Stimulated activated CD8-positive, alpha-beta memory T cell treated with anti-CD3 and anti-CD28 coated beads, Interleukin-4, amount 100 ng/mL, for 24 hours (primary cell): ENCODE measurements around the gene COQ5.

Experiments
- DNase-seq: peaks from one replicate; pipeline ENCODE4 v3.0.0-alpha.2; 2020; ENCODE audit warnings: low read depth

The COQ5 gene

DNA sequence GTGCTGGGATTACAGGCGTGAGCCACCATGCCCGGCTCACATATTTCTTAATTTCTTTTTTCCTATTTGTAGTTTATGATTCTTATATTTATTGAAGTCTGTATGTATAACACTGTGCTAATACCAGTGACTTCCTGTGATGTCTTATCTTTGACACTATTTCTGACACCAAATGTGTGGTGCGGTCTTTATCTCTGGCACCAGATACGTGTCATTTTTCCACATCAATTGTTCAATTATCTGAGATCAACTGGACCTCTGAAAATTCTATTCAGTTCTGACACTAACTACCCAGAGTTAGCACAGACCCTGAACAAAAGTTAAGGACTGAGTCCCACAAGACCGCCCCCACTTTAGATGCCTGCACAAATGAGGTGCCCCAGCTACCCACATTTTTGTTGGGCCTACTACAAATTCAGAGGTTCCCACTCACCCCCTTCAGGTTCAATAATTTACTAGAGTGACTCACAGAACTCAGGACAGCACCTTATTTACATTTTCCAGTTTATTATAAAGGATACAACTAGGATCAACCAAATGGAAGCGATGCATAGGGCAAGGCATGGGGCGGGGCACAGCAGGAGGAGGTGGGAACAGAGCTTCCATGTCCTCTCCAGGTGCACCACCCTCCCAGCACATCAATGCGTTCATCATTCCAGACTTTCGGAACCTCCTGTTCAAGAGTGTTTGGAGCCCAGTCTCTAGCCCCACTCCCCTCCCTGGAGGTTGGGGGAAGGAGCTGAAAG, 47.8 kb downstream of the COQ5 start:
- DNase-seq, result no peak

DNA sequence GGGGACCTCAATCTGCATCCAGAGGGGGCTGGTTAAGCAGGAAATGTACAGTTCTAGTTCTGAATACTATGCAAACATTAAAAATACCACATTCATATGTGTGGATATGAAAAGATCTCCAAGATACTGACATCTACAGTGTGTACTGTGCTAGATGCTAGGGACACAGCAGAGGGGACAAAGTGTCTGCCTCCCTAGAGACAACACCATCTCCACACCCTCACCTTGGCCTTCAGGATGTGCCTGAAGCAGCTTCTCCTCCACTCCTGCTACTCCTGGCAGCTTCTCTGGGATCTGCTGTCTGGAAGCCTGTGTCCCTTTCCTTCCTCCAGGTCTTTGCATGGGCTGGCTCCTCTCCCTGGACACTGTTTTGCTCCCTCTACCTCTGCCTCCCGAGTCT, 48.7 kb downstream of the COQ5 start:
- DNase-seq, result no peak

DNA sequence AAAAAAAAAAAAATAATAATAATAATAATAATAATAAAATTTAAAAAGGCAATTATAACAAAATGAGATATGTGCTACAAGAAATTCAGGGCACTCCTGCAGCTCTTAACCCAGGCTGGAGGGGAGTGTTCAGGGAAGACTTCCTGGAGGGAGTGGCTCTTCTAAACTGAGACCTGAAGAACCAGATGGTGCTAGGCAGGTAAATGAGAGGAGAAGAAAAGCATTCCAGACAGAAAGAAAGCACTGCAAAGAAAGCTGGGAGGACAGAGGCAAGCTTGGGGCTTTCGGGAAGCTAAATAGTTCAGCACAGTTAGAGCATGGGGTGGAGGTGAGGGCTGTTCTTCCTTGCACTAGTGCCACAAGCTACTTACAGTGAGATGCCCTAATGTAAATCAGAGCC, 49.5 kb downstream of the COQ5 start:
- DNase-seq, result no peak

DNA sequence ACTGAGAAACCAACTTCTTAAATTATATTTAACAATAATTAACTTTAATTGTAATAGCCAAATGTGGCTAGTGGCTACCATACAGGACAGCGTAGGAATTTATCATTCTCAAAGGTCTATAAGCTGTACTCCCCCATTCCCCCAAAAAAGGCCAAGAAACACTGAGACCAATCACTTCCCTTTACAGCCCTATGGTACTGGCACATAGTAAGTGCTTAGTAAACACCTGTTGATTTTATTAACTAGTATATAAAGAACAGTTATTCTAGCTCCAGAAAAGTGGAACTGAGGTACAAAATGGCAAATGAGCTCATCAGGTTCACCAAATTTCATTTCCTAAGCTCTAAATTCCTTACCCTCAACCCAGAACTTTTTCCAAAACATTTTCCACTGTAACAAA, 53.3 kb downstream of the COQ5 start:
- no peak for DNase-seq

DNA sequence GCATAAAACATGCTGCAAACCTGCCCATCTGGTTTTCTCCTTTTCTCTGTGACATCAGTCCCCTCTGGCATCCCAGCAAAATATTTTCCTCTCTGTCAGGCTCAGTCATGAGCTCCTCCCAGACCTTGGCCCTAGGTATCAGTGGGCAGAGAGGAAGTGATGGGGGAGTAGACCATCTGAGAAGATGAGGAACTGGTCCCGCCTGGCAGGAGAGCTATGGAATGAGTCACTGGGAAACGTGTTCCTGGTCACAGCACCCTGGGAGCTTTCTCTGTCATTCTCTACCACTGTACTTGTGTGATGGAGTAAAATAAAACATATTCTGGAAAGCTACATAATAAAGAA, 54.4 kb downstream of the COQ5 start:
- DNase-seq, result no peak

DNA sequence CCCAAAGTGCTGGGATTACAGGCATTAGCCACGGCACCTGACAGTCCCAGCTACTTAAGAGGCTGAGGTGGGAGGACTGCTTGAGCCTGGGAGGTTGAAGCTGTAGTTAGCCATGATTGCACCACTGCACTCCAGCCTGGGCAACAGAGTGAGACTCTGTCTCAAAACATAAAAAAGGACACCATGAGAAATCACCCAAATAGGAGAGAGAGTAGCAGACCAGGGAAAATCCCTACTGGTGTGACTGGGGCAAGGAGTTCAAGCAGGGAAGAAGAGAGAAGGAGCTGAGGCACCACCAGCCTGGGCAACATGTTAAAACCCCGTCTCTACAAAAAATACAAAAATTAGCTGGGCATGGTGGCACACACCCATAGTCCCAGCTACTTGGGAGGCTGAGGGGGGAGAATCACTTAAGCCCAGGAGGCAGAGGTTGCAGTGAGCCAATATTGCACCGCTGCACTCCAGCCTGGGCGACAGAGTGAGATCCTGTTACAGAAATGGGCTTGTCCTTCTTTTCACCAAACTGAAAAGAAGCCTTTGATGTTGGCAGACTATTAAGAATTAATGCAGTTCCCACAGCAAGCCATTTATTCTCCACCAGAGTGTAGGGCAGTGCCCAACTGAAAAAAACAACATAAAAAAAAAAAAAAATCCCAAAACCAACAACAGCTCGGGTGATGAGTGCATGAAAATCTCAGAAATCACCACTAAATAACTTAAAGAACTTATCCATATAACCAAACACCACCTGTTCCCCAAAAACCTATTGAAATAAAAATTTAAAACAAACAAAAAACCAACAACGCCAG, 54.9 kb downstream of the COQ5 start:
- DNase-seq, result no peak

DNA sequence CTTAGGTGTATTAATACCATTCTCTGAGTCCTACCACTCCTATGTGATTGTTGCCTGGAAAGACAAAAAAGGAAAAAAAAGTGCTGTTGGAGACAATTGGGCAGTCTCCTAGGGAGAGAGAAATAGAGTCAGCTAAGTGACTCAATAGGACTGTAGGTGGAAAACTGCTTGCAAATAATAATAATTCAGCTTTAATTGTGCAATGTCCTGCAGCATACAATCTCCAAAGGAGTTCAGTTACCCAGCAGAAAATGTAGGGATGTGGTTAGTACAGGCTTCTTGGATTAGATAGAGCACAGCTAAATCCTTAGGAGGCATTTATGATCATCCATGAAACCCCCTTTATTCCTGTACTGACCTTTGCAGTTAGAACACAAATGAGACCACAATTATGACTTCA, 56.4 kb downstream of the COQ5 start:
- DNase-seq, result no peak

DNA sequence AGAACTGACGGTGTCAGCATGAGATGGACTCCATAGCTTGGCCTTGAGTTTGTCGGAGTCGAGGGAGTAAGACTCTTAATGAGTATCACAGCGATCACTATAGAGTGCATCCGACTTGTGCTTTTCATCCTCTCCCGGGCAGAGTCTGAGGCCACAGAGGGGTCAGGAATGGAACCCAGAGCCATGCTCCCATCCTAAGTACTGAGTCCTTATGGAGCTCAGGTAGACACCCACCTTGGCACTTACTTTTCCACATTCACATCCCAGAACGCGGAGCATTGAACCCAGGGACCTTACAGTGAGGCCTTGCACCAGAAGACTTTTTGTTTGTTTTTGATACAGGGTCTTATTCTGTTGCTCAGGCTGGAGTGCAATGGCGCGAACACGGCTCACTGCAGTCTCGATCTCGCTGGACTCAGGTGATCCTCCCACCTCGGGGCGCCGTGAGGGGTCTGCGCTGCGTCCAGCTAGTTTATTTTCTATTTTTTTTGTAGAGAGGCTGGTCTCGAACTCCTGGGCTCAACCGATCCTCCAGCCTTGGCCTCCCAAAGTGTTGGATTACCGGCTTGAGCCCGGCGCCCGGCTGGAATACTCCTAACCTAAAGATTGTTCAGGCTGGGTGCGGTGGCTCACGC, 58.7 kb downstream of the COQ5 start:
- DNase-seq, result no peak

DNA sequence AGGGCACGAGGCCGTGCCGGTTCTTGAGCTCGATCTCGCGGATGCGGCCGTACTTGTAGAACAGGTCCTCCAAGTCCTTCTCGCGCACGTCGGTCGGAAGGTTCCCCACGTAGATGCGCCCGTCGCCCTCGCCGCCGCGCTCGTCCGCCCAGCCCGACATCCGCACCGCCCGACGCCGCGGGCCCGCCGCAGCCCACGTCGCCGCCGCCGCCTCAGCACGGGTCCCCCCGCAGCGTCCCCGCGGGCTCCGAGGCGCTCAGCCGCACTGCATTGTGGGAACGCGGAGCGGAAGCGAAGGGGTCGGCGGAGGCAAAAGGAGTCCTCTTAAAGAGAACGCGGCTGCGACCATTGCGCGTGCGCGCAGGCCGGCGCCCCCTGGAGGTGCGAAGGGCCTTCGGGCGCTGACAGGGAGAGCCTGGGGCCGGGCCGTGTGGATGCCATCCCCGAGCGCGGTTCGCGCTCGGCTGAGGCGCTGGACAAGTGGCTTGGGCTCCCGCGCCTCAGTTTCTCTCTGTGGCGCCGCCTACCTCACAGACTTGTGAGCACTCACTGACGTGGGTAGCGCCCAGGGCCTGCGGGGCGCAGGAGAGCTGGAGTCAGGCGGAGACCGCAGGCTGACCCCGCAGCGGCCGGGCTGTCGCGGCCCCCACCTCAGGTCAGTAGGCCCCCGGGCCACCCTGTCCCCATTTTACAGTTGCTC, 59.4 kb downstream of the COQ5 start, which contains the start of gene SRSF9:
Gene SRSF9 (minus strand): TSS at position 299 of the 700 bp plus-strand sequence. CDS start 139 bp downstream, at position 160.
- DNase-seq, result peak; percentile 96

DNA sequence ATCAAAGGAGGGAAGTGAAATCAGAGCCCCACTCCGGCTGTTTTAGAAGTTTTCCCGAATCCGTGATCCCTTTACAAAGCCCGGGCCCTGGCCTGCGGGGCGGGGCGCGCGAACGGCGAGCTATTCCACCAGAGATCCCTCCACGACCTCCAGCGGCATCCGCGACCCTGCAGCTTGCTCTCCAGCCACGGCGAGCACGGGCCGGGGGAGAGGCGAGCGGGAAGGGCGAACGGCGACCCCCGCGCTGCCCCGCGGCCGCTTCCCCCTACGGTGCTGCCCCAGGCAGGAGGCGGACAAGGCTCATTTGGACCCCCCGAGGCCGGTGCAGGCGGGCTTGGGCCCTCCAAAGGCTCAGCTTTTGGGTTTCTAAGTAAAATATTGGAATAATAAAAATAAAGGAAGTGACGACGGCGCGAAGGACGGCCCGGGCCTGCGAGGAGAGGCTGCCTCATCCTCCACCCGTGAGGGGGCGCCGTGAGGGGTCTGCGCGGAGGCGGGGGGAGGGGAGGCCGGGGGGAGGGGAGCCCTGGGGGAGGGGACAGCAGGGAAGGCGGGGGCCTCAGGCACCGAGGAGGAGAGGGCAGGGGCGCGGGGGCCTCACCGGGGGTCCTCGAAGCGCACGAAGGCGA, 60.0 kb downstream of the COQ5 start:
- peak; percentile 34 for DNase-seq

DNA sequence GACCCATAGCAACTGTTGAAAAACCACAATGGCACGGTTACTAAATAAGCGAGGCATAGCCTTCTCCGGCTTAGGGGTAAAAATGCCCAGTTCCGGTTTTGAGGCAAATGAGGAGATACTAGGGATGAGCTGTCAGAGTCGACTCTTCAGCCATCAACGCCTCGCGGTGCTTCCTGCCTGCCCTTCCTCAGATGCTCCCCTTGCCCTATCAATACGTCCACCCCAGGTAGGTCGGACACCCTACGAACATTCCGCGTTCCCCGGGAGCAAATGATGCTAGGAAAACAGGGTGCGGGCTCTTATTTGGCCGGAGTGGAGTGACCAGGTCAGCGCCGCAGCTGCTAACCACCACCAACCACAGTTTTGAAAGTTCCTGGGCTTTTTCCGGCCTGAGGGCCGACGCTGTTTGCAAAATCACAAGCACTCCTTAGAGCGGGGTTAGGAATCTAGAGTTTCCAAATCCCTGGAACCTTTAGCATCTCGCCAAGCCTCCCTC, 60.6 kb downstream of the COQ5 start:
- no peak for DNase-seq

DNA sequence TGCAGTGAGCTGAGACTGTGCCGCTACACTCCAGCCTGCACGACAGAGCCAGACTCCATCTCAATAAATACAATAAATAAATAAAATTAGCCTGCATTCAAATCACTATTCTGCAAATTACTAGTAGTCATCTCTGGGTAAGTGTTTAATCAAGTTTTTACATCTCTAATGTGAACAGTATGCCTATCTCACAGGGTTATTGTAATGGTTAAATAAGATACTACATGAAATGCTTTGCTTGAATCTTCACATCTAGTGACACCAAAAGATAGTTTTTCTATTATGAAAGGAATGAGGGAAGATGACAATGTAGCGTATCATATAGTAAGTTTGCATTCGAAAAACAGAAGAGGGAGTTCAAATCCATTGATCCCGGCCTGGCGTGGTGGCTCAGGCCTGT, 61.5 kb downstream of the COQ5 start:
- DNase-seq, result no peak

DNA sequence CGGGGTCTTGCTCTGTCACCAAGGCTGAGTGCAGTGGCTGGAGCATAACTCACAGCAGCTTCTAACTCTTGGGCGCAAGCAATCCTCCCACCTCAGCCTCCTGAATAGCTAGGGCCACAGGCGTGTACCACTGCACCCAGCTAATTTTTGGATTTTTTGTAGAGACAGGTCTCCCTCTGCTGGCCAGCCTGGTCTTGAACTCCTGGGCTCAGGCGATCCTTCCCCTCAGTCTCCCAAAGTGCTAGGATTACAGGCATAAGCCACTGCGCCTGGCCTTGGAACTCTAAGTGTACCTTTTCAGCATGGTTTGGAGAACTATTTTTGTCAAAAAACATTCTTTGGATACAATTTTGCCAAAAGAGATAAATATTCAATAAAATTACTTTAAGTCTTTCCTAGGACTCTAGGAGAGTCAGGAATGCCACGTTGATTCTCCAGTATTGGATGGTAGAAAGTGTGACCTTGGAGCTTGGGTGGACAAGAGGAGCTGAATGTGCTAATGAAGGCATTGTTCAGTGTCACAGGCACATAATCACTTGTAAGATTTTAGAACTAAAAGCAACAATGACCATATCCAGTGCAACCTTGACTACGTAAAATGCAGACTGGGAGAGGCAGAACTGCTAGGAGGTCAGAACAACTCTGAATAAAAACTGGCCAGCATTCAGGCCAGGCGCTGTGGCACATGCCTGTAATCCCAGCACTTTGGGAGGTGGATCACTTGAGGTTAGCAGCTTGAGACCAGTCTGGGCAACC, 62.2 kb downstream of the COQ5 start:
- DNase-seq, result no peak

DNA sequence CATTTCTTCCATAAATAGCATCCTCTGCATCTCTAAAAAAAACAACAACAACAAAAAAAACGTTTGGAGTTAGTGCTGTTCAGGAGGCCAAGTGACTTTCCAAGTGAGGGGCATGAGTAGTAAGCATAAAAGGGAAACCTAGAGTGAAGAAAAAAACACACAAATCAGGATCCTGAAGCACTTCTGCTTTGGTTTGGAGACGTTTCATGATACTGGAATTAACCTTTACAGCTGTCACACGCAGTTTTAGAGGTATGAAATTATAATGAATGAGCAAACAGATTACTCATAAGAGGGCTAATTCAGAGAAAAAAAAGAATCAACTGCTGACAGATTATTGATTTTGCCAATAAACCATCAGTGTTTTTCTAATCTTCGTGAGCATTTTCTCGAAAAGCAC, 63.2 kb downstream of the COQ5 start:
- DNase-seq, result no peak

DNA sequence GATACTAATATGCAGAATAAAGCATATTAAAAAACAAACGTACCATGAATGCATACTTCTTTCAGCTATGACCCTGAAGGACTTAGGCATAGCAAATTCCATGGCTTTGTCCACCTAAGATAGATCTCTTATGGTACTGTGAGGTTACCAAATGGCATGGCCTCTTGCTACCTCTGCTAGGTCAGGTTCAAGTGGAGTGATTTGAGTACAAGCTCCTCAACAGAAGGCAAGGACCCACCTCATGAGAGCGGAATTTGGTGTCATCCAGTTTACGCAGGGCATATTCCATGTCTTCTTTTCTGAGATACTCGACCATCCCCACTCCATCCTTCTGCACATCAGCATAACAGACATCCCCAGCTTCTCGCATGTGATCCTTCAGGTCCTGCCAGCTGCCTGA, 65.2 kb downstream of the COQ5 start:
- no peak for DNase-seq

DNA sequence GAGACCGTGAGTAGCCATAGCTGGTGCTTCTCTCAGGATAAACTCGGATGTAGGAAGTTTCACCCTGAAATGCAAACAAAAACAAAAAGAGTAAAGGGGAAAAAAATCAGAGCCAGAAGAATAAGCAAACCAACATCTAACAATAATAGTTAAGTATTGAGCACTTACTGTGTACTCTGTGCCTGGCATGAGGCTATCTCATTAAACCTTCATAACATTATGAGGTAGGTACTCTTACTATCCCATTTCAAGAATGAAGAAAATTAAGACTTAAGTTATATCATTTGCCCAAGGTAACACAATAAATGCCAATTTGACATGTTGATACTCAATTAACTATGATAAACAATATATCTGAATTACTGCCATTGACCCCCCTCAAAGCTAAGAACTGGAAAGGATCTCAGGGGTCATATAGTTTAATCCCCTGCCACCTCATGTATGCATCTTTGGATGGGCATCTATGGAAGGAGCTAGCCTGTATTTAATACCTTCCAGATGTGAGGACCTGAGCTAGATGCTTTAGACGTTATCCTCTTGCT, 66.8 kb downstream of the COQ5 start:
- DNase-seq, result no peak

DNA sequence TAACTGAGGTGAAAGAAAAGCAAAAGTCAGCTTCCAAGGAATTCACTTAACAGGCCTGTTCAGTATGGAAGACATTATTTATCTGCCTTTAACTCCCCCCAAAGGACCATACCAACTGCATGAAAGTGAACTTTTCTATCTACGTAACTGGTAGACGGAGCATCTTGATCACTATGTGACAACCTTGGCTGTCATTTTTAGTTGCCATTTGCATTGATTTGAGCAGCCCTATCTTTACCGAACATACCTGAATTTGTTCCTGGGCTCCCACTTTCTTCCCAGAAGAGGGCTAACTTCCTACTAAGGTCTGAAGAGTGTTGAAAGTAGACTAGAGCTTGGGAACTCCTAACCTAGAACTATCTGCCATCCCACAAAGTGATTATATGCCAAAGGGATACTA, 68.8 kb downstream of the COQ5 start:
- DNase-seq, result no peak

DNA sequence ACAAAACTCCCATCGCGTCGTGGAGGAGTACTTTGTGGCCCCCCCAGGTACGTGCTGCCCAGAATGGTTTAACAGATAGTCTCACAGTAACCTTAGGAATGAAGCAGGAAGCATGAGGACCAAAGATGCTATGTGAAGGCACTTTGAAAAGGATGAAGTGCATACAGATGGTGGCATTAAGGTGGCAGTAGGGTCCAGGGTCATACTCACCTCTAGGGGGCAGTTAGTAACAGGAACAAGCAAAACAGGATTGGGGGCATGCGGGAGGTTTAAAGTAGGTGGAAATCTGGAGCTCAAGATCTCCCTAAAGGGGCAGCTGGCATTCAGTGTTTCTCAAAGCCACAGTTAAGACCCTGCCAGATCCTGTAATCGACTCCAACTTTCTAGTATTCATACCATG, 71.8 kb downstream of the COQ5 start:
- no peak for DNase-seq

DNA sequence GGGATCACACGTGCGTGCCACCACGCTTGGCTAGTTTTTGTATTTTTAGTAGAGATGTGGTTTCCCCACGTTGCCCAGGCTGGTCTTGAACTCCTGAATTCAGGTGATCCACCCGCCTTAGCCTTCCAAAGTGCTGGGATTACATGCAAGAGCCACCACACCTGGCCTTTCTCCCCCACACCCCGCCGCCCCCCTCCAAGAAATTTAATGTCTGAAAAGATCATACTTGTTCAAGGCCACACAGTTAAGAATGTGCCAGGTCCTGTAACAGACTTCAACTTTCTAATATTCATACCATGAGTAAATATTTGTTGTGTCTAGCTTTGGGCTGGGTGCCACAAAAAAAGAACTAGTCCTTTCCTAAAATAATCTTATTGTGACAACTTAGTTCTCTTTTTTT, 73.7 kb downstream of the COQ5 start:
- DNase-seq, result no peak

DNA sequence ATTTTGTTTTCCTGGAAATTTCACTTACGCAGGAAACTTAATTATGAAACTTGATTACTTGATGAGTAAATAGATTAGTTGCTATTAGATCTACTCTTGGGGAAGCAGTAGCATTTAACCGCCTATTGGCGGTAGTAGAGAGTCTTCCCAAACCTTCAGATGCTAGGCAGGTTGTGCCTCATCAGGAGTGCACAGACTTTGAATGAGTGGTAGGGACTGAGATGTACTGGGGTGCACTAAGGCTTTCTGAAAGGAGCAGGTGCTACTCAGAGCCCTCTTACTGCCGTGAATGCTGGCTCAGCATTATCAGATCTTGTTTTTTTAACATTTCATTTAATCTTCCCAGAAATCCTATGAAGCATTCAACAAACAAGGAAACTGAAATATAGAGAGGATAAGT, 75.0 kb downstream of the COQ5 start:
- DNase-seq, result no peak
